Adrenal gland (tissue), 12 donors: ENCODE results near the gene POLQ. TPM values are rescaled to one million over a fixed set of nuclear protein-coding genes. Genes with fewer than 3 reads are reported as not detected.

Source experiments
- DNase-seq, 7 donors: peaks; one replicate each; pipeline ENCODE4 v3.0.0-alpha.2; 2019 to 2020
- H3K27ac ChIP-seq, 5 donors: fragments of 200-600 bp; sonication (generic) in 4 of 5; 1 replicate in 3 of 5; 2 replicates in 2 of 5; pipeline versions ENCODE4 v1.5.1 to v1.8.0; 2016 to 2020; ENCODE audit warnings: mild to moderate bottlenecking in 1 of 5
- H3K27me3 ChIP-seq: fragments of 200-600 bp; 2 replicates; pipeline ENCODE4 v1.8.0; 2021
- H3K36me3 ChIP-seq, 2 donors: fragments of 200-600 bp; replicated peaks in 1 of 2; 1 replicate in 1 of 2; 2 replicates in 1 of 2; pipeline versions ENCODE4 v1.5.1 to v1.8.0; 2018 to 2022
- H3K4me1 ChIP-seq, 2 donors: fragments of 200-600 bp; replicated peaks in 1 of 2; 1 replicate in 1 of 2; 2 replicates in 1 of 2; pipeline versions ENCODE4 v1.5.1 to v1.8.0; 2018 to 2021
- H3K4me3 ChIP-seq, 4 donors: fragments of 200-600 bp; sonication (generic) in 3 of 4; one replicate each; pipeline ENCODE4 v1.5.1; 2016 to 2018
- H3K9me3 ChIP-seq, 3 donors: fragments of 200-600 bp; sonication (generic) in 1 of 3; replicated peaks in 1 of 3; 1 replicate in 2 of 3; 2 replicates in 1 of 3; pipeline versions ENCODE4 v1.5.1 to v1.8.0; 2016 to 2021
- CTCF ChIP-seq, 6 experiments: fragments of 450-650 bp in 4 of 6; fragments of 200-600 bp in 2 of 6; sonication (generic) in 1 of 6; IDR thresholded peaks; 1 replicate in 5 of 6; 2 replicates in 1 of 6; pipeline versions ENCODE4 v1.5.1 to v1.8.0; 2016 to 2021; ENCODE audit warnings: antibody characterized with exemption in 6 of 6, mild to moderate bottlenecking in 2 of 6, moderate library complexity in 1 of 6
- POLR2A ChIP-seq, 2 donors: fragments of 450-650 bp; IDR thresholded peaks; one replicate each; pipeline ENCODE4 v1.6.1; 2017; ENCODE audit warnings: antibody characterized with exemption in 2 of 2, mild to moderate bottlenecking in 2 of 2, moderate library complexity in 1 of 2
- WGBS, 4 donors: extraction: QIAGEN DNeasy Blood & Tissue Kit in 2 of 4; methylation state at CpG; one replicate each; pipeline versions ENCODE4 v1.1.5 to v1.1.7; 2013 to 2017; 5-methylcytosine and 5-hydroxymethylcytosine counted together
- intact Hi-C, 2 donors: fragments of 100-400 bp; cut with DNase I; formaldehyde crosslinking; loops; one replicate each; pipeline versions ENCODE4 v1.14.1 to v1.15.0; 2022 to 2023
- polyA plus RNA-seq, 3 donors: library from polyadenylated mRNA; stranded (reverse); fragments of 200-250 nt in 2 of 3; fragments of 350-450 nt in 1 of 3; fragmentation: Illumina TruSeq in 1 of 3; extraction: RNeasy Lipid Tissue Mini Kit (QIAGEN cat#74804) in 1 of 3; gene quantifications; one replicate each; pipeline ENCODE4 v1.2.3, GENCODE V29; 2013 to 2014
- total RNA-seq, 9 donors: library from RNA; depleted of rRNA in 4 of 9; stranded (reverse); fragments of >200 nt in 4 of 9; fragments of 120-200 nt in 1 of 9; fragmentation: NEBNext Ultra II Directional in 1 of 9; extraction: Animal tissue kit (Norgen Biotek cat#: 25700) in 1 of 9; gene quantifications; one replicate each; pipeline versions ENCODE4 v1.1.0 to v1.2.4, GENCODE V29; 2013 to 2023
- donor health status: healthy with polysubstance abuse.
- donor health status: Bipolar disorder and iron deficiency.
- donor health status: DM: yes; HTN: yes; CAD: no.
- donor health status: DM: no; HTN: no; CAD: no.
- donor health status: DM: no; HTN: no; CAD: no.
- donor health status: DM: yes; HTN: yes; CAD: no.

POLQ gene
- total and polyA plus RNA-seq, 12 donors = 0.06 to 6.3 (median 0.46) TPM

GRCh38 chr3:121436074-121436473 is 109.7 kb downstream of the POLQ start:
- Histone ChIP-seq H3K27ac (no peak overlapping the region), H3K9me3 (no peaks in the 10 kb centered on the region), H3K27me3 (no peaks in the 10 kb centered on the region), H3K4me1 (peaks cover 0 to 9% of the 10 kb centered on the region in 2 donors), H3K36me3 (no peaks in the 10 kb centered on the region), H3K4me3 (no peak overlapping the region)
- no peak for DNase-seq
- WGBS, 4 donors = 95 to 99% (median 97%) methylated on average over 1 to 2 of the region's 2 CpGs
- TF ChIP-seq POLR2A (IDR thresholded peaks at IDR 0.05) (no peak), CTCF (IDR thresholded peaks at IDR 0.05) (no peak)
- intact Hi-C loops = no loop called here

GRCh38 chr3:121431726-121432517 is 113.9 kb downstream of the POLQ start:
- DNase-seq = peak in 6 of 7 donors; percentile 14 to 55 (median 20)
- Histone ChIP-seq H3K9me3 (no peaks in the 10 kb centered on the region), H3K36me3 (no peaks in the 10 kb centered on the region), H3K4me3 (peak overlapping the region in 1 of 4 donors; percentile 59), H3K27ac (no peak overlapping the region), H3K27me3 (no peaks in the 10 kb centered on the region), H3K4me1 (peaks cover 0 to 9% of the 10 kb centered on the region in 2 donors)
- intact Hi-C loops = no loop called here
- TF ChIP-seq POLR2A (IDR thresholded peaks at IDR 0.05) = no peak
- no peak for TF ChIP-seq CTCF (IDR thresholded peaks at IDR 0.05)
- 47 to 58% (median 52%) methylated on average over 5 of the region's 5 CpGs for WGBS, 4 donors

GRCh38 chr3:121430664-121431215 is 115.0 kb downstream of the POLQ start:
- Histone ChIP-seq H3K27me3 (no peaks in the 10 kb centered on the region), H3K9me3 (no peaks in the 10 kb centered on the region), H3K4me1 (peaks cover 0 to 9% of the 10 kb centered on the region in 2 donors), H3K36me3 (no peaks in the 10 kb centered on the region), H3K27ac (no peak overlapping the region), H3K4me3 (no peak overlapping the region)
- TF ChIP-seq POLR2A (IDR thresholded peaks at IDR 0.05) = no peak
- TF ChIP-seq CTCF (IDR thresholded peaks at IDR 0.05) = no peak
- DNase-seq = no peak
- intact Hi-C loops = no loop called here

GRCh38 chr3:121424549-121424948 is 121.2 kb downstream of the POLQ start:
- Histone ChIP-seq H3K4me3 (no peak overlapping the region), H3K4me1 (no peaks in the 10 kb centered on the region), H3K36me3 (no peaks in the 10 kb centered on the region), H3K27ac (no peak overlapping the region), H3K27me3 (no peaks in the 10 kb centered on the region), H3K9me3 (no peaks in the 10 kb centered on the region)
- TF ChIP-seq CTCF (IDR thresholded peaks at IDR 0.05) (no peak), POLR2A (IDR thresholded peaks at IDR 0.05) (no peak)
- intact Hi-C loops = no loop called here
- no peak for DNase-seq
